Mesothelial cell of epicardium (in vitro differentiated cells): ENCODE measurements around the gene FGF14. TPM values are rescaled to one million over a fixed set of nuclear protein-coding genes. Genes with fewer than 3 reads are reported as not detected.
"Not testable (repeated sequence)": the region's sequence is repeated elsewhere in the genome, so short reads cannot be mapped to it uniquely, and the experiment has no call there.

Experiments used
- DNase-seq, 2 experiments: peaks; one replicate each; pipeline ENCODE4 v3.0.0; 2021; ENCODE audit warnings: low spot score in 2 of 2; ENCODE audit not compliant: unreplicated experiment in 2 of 2
- H3K27ac Mint-ChIP-seq: 2 replicates; pipeline ENCODE4 v1.8.0; 2021; ENCODE audit warnings: mixed read lengths
- H3K27me3 Mint-ChIP-seq: 2 replicates; pipeline ENCODE4 v1.8.0; 2021; ENCODE audit warnings: low read depth, mixed read lengths
- H3K36me3 Mint-ChIP-seq: 2 replicates; pipeline ENCODE4 v1.8.0; 2021; ENCODE audit warnings: mixed read lengths
- H3K4me1 Mint-ChIP-seq: 2 replicates; pipeline ENCODE4 v1.8.0; 2021; ENCODE audit warnings: mixed read lengths
- H3K4me3 Mint-ChIP-seq: 2 replicates; pipeline ENCODE4 v1.8.0; 2021; ENCODE audit warnings: mild to moderate bottlenecking, moderate library complexity, mixed read lengths
- H3K9me3 Mint-ChIP-seq: 2 replicates; pipeline ENCODE4 v1.8.0; 2021; ENCODE audit warnings: mixed read lengths
- total RNA-seq: library from RNA; stranded (reverse); gene quantifications from 3 replicates; pipeline ENCODE4 v1.2.1, GENCODE V29; 2021
- TF ChIP-seq, protein P1 (sequence below): fragments of 200-600 bp; sonication (generic); IDR thresholded peaks from one replicate; pipeline ENCODE4 v1.5.0; 2021; ENCODE audit warnings: antibody characterized with exemption; ENCODE audit not compliant: unreplicated experiment

FGF14 gene
- total RNA-seq, 1 donor from 2014 or later: 0.02 TPM

- DNase-seq: no peak
- no peaks in the 10 kb centered on the region for H3K9me3 Mint-ChIP-seq
- H3K27ac Mint-ChIP-seq: no peak overlapping the region
- TF ChIP-seq, protein P1, sequence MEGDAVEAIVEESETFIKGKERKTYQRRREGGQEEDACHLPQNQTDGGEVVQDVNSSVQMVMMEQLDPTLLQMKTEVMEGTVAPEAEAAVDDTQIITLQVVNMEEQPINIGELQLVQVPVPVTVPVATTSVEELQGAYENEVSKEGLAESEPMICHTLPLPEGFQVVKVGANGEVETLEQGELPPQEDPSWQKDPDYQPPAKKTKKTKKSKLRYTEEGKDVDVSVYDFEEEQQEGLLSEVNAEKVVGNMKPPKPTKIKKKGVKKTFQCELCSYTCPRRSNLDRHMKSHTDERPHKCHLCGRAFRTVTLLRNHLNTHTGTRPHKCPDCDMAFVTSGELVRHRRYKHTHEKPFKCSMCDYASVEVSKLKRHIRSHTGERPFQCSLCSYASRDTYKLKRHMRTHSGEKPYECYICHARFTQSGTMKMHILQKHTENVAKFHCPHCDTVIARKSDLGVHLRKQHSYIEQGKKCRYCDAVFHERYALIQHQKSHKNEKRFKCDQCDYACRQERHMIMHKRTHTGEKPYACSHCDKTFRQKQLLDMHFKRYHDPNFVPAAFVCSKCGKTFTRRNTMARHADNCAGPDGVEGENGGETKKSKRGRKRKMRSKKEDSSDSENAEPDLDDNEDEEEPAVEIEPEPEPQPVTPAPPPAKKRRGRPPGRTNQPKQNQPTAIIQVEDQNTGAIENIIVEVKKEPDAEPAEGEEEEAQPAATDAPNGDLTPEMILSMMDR: no peak
- H3K4me1 Mint-ChIP-seq: no peaks in the 10 kb centered on the region
- peaks cover 19% of the 10 kb centered on the region for H3K27me3 Mint-ChIP-seq
- no peaks in the 10 kb centered on the region for H3K36me3 Mint-ChIP-seq
- H3K4me3 Mint-ChIP-seq: no peak overlapping the region
These were observed 259.4 kb downstream of the FGF14 start for GRCh38 chr13:102142473-102142826.

DNA sequence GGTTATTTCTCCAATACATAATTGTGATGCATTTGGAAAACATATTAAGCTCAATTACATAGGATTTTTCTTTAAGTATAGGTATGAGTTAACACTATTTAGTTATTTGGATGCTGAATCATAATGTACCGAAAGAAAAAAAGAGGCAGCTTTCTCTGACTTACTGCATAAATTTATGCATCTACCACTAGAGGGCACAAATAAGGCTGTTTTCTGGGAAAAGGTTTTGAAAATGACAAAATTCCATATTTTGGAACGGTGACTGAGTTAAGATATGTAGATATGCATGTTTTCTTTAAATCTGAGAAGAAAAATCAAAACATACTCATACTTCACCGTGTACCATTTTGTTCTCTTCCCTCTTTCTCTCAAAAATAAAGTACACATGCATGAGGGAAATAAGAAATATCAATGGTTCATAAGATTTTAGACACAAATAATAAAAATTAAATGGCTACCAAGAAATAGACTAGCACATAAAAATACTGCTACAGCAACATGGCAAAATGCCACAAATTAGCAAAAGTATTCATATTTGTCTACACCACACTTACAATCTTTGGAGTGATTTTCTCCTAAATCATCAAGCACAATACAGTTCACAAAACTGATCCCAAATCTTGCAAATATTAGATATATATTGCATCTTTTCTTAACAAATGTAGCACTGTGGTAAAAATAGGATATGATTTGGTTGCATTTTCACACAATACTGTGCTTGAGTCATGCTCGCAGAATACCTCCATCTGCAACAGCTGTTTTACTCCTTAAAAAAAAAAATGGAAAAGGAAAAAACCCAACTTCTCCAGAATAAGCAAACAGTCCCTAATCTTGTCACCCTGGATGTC lies 260.0 kb downstream of the FGF14 start:
- no peak overlapping the region for H3K4me3 Mint-ChIP-seq
- DNase-seq: no peak

DNA sequence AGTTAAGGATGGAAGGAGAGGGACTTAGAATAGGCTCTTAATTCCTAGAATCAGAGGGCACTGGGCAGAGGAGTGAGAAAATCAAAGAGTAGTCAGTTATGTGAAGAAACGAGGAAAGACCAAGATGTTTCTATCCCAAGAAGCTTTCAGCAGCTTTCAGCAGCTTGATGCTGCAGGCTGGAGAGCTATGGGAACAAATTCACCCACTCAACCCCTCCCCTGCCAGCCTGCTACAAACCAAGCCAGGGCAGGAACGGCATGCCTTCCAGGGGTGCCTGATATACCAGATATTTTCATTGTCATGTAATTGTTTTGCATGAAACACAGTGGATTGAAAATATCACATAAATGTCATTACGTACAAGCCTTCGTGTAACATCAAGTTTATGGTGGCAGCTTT lies 262.2 kb downstream of the FGF14 start:
- H3K27me3 Mint-ChIP-seq: peaks cover 10% of the 10 kb centered on the region
- TF ChIP-seq, protein P1: no peak
- no peak overlapping the region for H3K27ac Mint-ChIP-seq
- DNase-seq: no peak
- H3K36me3 Mint-ChIP-seq: no peaks in the 10 kb centered on the region
- no peaks in the 10 kb centered on the region for H3K4me1 Mint-ChIP-seq
- no peak overlapping the region for H3K4me3 Mint-ChIP-seq
- no peaks in the 10 kb centered on the region for H3K9me3 Mint-ChIP-seq

More for the DNA sequence above, 260.0 kb downstream of the FGF14 start:
- Mint-ChIP-seq H3K9me3 (no peaks in the 10 kb centered on the region), H3K36me3 (no peaks in the 10 kb centered on the region), H3K4me1 (no peaks in the 10 kb centered on the region), H3K27me3 (peaks cover 19% of the 10 kb centered on the region), H3K27ac (no peak overlapping the region)
- TF ChIP-seq, protein P1: peak; percentile 83

GRCh38 chr13:102138635-102139190 lies 263.1 kb downstream of the FGF14 start:
- TF ChIP-seq, protein P1: no peak
- DNase-seq: no peak
- Mint-ChIP-seq H3K36me3 (no peaks in the 10 kb centered on the region), H3K27ac (no peak overlapping the region), H3K9me3 (no peaks in the 10 kb centered on the region), H3K4me1 (no peaks in the 10 kb centered on the region), H3K4me3 (no peak overlapping the region), H3K27me3 (peaks cover 9% of the 10 kb centered on the region)

- not testable (repeated sequence) for DNase-seq, H3K36me3 Mint-ChIP-seq, H3K4me1 Mint-ChIP-seq, H3K4me3 Mint-ChIP-seq, H3K27me3 Mint-ChIP-seq, H3K9me3 Mint-ChIP-seq, H3K27ac Mint-ChIP-seq
These were observed 263.9 kb downstream of the FGF14 start for GRCh38 chr13:102137904-102138303.

- H3K27ac Mint-ChIP-seq: no peak overlapping the region
- TF ChIP-seq, protein P1: no peak
- H3K4me3 Mint-ChIP-seq: no peak overlapping the region
- peaks cover 3% of the 10 kb centered on the region for H3K27me3 Mint-ChIP-seq
- no peaks in the 10 kb centered on the region for H3K9me3 Mint-ChIP-seq
- DNase-seq: no peak
- no peaks in the 10 kb centered on the region for H3K4me1 Mint-ChIP-seq
- H3K36me3 Mint-ChIP-seq: no peaks in the 10 kb centered on the region
These were observed 265.0 kb downstream of the FGF14 start for GRCh38 chr13:102136735-102137296.
